Epithelial cell of prostate (primary cell): ENCODE measurements around the gene TNXB.

Source experiments
- DNase-seq: peaks from one replicate; pipeline ENCODE4 v3.0.0-alpha.2; 2011; ENCODE audit warnings: low read depth, low spot score
- H3K27ac ChIP-seq: fragments of 450-650 bp; 2 replicates; pipeline ENCODE4 v1.5.1; 2017; ENCODE audit warnings: mild to moderate bottlenecking

TNXB gene

DNA sequence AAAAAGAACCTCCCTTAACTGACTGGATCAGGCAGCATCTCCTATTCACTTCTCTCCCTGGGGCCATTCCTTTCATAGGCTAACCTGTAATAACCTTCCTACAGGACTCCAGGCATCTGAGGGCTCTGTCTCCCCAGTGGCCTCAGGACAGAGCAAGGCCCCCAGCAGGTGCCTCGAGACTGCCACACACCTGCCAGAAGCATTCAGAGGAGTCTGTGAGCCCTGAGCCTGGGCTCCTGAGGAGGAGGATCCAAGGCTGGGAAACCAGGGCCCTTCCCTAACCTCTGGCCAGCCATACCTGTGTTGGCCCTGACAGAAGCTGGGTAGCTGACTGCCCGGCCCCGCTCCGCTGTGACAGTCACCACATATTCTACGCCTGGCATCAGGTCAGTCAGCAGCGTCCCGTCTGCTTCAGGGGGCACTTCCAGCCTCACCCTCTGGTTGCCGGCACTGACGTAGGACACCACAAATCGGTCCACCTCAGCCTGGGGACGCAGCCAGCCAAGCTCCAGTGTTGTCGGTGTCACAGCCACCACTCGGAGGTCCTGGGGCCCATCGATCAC lies 20.6 kb downstream of the TNXB start:
- H3K27ac ChIP-seq: no peak overlapping the region
- DNase-seq: no peak

DNA sequence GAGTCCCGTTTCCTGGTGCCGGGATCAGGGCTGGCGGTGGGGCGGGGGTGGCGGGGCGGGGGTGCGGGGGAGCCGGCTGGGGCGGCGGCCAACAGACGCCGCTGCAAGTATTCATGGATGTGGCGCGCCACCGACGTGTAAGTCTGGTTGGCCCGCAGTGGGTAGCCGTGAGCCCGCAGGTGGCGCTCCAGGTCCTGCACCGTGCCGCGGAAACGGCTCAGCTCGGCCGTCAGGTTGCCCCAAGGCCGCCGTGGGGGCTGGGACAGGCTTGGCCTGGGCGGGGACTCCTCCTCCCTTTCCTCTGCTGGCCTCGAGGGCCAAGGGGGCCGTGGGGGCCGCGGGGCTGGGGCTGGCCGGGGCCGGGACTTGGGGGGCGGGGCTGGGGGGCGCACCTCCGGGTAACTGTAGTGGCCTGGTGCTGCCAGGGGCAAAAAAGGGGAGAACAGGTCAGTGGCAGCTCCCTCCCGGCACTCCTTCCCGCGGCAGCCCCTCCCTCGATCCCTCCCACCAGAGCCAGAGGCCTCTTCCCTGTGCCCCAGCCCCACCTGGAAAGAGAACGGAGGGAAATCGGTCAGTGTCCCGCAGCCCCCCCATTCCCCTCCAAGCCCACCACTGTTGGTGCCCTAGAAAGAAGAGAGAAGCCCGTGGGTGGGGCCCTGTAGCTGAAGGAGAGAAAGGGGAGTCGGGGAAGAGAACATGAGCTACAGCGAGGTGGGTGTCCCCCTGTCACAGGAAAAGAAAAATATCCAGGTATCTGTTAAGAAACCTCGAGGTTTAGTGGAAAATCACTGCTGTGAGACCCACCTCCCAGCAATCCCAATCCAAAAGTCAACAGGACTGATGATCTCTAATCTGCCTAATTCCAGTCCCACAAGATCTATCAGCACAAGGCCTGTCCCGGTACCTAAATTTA lies 21.3 kb downstream of the TNXB start:
- H3K27ac ChIP-seq: no peak overlapping the region
- no peak for DNase-seq

DNA sequence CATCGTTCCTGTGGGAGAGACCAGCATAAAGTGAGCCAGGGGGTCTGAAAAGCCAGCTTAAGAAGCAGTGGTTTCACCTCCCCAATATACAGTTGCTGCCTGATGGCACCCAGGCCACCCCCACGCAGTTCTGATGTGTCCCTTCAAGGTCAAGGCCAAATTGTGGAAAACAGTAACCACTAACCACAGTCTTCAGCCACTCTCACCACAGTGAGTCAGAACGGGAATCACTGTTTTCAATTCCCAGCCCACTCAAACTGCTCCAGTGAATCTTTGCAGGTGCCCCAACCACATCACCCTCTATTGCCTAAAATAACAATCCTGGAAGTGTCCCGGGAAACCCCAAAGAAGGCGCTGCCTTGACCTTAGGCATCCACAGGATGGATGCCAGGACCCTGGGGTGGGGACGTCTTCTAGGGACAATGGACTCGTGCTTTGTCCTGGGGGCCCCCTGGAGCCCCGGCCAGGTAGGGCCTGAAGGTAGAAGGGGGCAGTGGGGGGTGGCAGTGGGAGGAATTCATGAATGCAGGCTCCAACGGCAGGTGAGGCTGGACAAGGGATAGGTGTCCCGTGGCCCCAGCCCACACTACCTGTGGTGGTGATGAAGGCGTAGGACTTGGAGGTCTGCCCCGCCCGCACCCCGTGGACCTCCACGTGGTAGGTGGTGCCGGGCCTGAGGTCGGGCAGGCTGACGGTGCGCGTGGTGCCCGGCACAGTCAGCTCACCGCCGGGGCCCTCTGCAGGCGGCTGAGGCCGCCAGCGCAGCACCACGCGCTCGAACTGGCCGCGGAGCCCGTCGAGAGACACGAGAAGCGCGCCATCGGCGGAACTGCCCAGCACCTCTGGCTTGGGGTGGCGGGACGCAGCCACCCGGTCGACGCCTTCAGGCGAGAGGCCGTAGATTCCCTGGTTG lies 22.2 kb downstream of the TNXB start:
- no peak overlapping the region for H3K27ac ChIP-seq
- no peak for DNase-seq

DNA sequence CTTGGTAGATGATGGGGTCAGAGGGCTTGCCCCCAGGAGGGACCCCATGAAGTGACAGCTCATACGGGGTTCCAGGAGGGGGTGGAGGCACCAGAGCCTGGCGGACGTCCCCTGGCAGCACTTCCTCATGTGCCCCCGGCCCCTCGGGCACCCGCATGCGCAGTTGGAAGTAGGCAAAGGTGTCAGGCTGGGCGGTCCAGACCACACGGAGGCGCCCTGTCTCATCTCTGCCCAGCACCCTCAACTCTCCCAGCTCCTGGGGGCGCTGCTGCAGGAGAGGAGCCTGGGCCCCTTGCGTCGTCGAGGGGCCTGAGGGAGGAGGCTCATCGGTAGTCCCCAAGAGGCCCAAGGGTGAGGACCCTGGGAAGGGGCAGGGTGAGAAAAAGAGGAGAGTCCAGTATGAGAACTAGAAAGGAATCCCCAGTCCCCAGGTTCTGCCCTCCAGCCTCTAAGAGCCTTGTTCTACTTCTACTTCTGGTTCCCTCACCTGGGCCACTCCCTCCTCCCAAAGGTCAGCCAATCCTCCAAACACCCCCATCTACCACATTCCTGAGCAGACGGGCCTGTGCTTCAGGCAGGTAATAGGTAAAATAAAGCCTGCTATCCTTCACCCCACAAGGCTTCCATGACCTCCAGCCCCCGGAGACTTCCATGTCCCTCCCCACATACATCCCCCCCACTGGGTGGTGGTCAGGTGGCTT lies 23.2 kb downstream of the TNXB start:
- no peak overlapping the region for H3K27ac ChIP-seq
- no peak for DNase-seq

DNA sequence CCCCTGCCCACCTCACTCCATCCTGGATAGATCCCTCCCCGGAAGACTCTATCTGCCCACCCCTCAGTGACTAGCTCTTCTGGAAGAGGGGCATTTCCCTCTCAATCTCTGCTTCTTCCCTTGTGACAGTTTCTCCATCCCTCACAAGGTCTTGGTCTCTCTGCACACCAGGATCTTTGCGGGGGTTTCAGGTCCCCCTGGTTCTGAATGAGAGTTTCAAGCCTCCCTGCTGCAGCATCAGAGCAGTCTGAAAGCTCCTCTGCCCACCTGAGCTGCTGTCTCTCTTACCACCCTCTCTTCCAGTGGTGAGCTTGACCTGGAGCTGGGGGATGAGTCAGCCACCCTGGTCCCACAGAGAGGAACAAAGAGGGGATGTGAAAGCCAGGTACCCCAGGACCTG lies 24.4 kb downstream of the TNXB start:
- H3K27ac ChIP-seq: no peak overlapping the region
- no peak for DNase-seq

DNA sequence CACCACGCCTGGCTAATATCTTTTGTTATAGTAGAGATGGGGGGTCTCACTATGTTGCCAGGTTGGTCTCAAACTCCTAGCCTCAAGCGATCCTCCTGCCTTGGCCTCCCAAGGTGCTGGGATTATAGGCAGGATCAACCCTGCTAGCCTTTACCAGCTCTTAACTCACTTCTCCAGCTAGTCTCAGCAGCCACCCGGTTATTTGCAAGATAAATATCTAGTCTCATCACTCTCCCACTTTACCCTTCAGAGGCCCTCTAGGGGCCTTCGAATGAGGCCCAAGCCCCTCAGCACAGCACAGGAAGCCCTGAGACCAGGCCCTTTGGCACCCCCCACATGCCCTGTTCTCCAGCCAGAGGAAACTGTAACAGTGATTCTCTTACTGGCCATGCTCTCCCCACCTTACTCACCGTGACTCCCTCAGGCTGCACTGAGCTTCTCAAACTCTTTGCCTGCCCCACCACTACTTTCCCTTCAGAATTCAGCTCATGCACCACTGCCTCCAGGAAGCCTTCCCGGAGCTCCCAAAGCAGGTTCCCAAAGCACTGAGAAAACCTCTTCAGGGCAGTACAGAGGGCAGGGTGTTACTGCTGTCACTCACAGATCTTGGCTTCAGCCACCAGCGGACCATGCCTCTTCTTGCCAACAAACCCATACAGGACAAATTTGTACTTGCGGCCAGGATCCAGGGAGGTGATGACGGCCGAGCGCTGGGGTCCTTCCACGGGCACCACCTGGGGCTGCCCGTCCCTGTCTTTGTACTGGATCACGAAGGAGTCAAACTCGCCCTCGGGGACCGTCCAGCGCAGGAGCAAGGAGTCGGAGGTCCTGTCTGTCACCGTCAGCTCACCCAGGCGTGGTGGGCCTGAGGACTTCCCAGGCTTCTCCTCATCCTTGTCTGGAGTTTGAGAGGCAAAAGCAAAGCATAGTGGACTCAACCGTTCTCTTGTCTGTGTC lies 25.0 kb downstream of the TNXB start:
- DNase-seq: no peak
- H3K27ac ChIP-seq: peak overlapping the region; percentile 46

DNA sequence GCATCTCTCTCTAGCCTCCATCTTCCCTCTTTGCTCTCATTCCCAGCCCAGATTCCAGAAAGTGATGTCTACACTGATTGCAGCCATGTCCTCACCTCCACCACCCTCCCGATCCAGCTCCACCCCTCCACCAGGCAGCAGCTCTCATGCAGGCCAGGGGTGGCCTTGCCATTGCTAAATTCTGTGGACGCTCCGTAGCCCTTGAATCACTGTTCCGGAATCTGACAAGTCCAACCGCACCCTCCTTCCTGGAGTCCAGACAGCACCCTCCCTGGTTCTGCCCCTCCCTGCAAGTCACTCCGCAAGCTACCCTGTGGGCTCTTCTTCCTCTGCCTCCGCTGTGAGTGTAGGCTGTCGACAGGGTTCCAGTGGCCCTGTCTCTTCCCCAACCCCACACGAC lies 26.2 kb downstream of the TNXB start:
- peak; percentile 44 for DNase-seq
- peak overlapping the region; percentile 46 for H3K27ac ChIP-seq

DNA sequence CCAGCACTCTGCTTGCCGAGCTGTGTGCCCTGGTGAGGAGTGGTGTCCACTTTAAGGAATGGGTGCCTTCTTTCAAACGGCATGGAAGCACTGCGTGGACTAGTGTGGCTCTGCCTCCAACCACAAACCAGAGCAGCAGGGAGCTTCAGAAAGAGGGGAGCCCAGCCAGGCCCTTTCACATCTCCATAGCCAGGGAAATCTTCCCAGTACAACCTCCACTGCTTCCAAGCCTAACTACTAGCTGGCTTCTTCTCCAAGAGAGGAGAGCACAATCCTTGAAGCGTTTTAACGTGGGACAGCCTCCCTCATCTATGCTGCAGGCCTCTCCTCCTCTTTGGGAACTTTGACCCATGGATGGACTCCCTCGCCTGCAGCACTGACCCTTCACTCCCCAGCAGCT lies 26.7 kb downstream of the TNXB start:
- peak overlapping the region; percentile 46 for H3K27ac ChIP-seq
- no peak for DNase-seq

DNA sequence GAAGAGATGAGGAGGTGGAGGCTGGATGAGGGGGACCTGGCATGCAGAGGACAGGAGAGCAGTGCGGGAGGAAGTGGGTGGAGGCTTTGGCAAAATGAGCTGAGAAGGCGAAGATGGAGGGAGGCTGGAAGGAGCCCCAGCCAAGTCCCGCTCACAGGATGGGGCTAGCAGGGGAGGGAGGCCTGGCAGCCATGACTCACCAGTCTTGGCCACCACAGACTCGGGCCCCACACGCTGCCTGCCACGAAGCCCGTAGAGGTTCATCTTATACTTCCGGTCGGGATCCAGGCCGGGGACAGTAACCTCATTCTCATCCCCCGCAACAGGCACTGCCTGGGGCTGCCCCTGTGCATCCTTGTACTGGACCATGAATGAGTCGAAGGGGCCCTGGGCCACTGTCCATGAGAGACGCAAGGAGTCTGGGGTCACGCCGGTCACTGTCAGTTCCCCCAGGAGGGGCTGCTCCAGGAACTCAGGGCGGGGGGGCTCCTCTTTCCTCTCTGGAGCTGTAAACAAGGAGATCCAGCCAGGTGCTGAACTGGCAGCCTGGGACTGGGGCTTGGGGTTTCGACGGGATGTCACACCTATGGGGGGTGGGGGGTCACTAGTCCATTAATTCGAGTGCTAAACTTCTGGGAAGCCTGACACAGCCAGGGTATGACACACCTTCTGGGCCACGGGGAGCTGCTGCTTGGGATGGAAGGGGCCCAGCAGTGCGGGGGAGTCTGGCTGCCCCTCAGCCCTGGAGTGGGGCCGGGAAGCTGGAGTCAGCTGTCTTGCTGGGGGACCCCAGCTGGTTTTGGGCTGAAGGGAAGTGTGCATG lies 27.8 kb downstream of the TNXB start:
- H3K27ac ChIP-seq: no peak overlapping the region
- DNase-seq: no peak

DNA sequence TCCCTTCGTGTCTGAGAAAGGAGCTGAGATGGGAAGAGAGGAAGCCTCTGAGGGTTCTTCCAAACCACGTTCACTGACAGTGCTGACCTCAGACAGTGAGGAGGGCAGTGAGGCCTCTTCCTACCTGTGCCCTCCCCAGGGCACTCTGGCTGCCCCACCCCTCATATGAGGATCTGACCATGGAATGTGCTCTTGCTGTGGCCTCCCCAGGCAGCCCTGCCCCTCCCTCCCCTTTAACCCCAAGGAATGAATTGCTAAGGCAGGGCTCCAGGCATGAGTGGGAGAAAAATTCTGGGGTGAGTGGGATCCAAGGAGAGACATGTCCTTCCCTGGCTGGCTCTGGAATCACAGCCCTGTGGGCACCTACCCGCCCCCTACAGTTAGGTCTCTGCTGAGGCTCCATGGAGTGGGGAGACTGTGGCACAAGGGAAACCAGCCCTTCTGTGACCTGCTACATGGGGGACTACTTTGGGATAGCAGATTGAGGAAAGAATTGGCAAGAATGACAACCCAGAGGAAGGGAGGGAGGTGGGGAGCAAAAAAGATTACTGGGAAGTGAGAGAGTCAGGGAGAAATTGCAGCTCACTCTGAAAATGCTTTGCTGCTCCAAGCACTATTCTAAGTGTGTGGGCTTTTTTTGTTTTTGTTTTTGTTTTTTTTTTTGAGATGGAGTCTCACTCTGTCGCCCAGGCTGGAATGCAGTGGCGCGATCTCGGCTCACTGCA lies 29.4 kb downstream of the TNXB start:
- DNase-seq: no peak
- no peak overlapping the region for H3K27ac ChIP-seq

DNA sequence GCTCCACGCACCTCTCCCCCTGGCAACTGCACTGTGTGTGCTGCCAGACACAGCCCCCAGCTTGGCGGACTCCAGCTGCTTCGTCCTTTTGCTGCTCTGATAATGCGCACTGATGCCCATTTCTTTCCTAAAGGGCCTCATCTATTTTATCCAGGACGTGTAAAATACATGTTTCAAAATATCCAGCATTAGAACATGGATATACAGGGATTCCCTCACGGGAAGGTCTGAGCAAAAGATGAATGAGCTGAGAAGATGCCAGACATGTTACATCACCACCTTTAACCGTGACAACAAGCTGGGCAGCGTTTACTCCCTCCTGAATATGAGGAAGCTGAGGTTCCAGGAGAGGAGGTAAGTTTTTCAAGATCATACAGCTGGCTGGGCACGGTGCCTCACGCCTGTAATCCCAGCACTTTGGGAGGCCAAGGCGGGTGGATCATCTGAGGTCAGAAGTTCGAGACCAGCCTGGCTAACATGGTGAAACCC lies 32.8 kb downstream of the TNXB start:
- peak overlapping the region; percentile 65 for H3K27ac ChIP-seq
- peak; percentile 68 for DNase-seq

DNA sequence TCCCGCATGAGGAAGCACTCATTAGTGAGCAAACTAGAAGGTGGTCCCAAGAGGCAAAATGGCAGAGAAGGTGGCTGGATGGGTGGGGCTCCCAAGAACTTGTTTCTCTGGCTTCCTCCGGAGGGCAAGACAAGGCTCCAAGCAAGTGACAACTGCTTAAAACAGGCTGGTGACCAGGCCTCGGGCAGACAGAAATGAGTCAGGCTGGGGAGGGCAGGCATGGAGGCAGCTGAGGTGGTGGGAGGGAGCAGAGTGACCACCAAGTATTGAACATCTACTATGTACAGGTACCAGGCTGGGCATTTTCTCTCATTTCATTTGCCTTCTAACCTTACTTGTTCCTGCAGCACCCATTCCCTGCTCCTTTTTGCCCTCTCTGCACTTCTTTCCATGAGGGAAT lies 33.4 kb downstream of the TNXB start:
- no peak for DNase-seq
- H3K27ac ChIP-seq: peak overlapping the region; percentile 65

DNA sequence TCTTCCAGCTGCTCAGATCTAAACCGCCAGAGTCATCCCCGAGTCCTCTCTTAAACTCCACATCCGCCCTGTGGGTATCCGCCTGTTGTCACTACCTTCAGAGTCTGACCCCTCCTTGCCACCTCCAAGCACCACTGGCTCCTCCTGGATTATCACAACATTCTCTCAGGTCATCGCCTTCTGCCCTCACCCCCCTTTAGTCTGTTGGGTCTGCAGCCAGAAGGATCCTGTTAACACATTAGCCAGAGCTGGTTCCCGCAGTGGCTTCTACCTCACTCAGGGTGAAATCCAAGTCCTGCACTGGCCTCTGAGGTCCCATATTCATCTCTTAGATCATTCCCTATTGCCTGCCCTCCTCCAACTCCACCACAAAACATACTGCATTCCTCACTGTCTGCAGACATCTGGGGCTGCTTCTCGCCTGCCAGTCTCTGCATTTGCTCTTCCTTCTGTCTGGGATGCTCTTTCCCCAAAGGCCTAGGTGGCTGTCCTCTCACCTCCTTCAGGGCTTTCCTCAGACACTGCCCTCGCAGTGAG lies 34.1 kb downstream of the TNXB start:
- DNase-seq: no peak
- H3K27ac ChIP-seq: peak overlapping the region; percentile 65

DNA sequence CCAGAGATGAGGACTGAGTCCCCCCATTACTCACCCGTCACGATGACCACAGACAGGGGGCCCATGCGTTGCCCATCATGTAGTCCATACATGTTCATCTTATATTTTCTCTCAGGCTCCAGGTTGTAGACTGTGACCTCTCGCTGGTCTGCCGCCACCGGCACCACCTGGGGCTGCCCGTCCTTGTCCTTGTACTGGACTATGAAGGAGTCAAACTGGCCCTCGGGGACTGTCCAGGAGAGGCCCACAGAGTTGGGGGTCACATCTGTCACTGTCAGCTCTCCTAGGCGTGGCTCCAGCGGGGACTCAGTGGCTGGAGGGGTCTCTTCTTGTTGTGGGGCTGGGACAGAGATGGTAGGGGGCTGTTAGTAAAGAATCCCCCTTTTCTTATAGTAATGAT lies 35.5 kb downstream of the TNXB start:
- DNase-seq: no peak
- no peak overlapping the region for H3K27ac ChIP-seq

DNA sequence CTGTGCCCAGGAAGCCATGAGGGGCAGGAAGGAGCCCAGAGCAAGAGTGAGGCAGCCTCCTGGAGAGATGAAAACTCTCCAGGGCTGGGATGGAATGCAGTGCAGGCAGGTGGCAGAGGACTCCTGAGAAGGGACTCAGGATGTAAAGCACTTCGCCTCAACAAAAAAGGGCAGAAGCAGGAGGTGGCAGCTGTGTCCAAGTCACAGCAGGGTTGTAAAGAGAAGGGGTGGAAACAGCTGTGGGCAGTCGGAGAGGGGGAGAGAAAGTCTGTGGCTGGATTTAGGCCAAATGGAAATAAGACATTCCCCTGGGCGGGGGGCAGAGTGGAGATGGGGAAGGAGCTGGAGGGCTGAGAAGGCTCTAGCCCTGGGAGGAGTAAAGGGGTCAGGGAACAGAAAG lies 36.0 kb downstream of the TNXB start:
- no peak for DNase-seq
- no peak overlapping the region for H3K27ac ChIP-seq

DNA sequence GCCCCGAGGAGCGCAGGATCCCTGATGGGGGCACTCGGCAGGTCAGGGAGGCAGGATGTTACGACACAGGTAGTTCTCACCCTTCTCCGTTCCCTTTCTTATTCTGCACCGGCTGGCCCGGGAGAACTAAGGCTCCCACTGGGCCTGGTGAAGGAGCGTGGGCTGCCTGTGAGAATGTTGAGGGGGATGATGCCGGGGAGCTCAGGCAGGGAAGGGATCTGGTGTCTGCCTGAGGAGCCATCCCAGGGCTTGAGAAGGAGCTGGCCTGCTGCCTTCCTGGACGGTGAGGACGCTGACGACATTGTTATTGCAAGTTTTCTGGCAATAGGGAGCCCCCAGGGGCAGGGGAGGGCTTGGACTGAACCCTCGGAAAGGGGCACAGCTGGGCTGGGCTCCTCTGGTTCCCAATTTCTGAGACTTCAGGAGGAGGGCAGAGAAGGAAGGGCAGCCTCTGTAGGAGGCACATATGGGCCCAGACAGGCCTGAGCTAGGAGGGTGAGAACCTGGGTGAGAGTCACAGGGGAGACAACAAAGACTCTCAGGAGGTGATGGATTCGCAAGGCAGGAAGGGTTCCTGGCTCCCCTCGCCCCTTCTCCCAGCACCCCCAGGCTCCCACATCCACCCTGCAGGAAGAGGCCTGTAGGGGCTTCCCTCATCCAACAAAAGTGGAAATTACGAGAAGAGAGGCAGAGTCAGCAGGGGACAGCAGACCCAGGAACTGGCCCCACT lies 38.2 kb downstream of the TNXB start:
- DNase-seq: no peak
- no peak overlapping the region for H3K27ac ChIP-seq
